Caco-2 (cell line): ENCODE results near the gene ABCA1. TPM values are rescaled to one million over a fixed set of nuclear protein-coding genes. Genes with fewer than 3 reads are reported as not detected.

ENCODE experiments used
- BruUV-seq: library from RNA; stranded (reverse); fragments of 400-500 nt; replicated peaks from 2 replicates; lab custom pipeline; 2021; lab: Mats Ljungman, UMichigan
- CTCF ChIA-PET: fragments of 300-600 bp; sonication (Branson Sonifier 250); formaldehyde crosslinking; loops from one replicate; lab custom pipeline; 2022; ENCODE audit warnings: antibody characterized with exemption; lab: Charles Lee
- POLR2A ChIA-PET: fragments of 300-600 bp; sonication (Branson Sonifier 250); formaldehyde crosslinking; loops from one replicate; lab custom pipeline; 2022; ENCODE audit warnings: antibody characterized with exemption; lab: Charles Lee
- DNase-seq, 2 experiments: peaks; one replicate each; pipeline versions ENCODE4 v3.0.0 to v3.0.0-alpha.2; 2020 to 2022
- H3K27me3 ChIP-seq: replicated peaks from 2 replicates; pipeline ENCODE4 v1.6.0; 2011; ENCODE audit warnings: low read length; ENCODE audit not compliant: control insufficient read depth, insufficient read depth
- H3K36me3 ChIP-seq: 2 replicates; pipeline ENCODE4 v1.5.1; 2011; ENCODE audit warnings: low read length; ENCODE audit not compliant: control insufficient read depth, insufficient read depth
- H3K4me1 ChIP-seq: fragments of 250-450 bp; sonication (Bioruptor Pico); 2 replicates; pipeline ENCODE4 v1.5.1; 2020; ENCODE audit warnings: mild to moderate bottlenecking
- H3K4me3 ChIP-seq: 2 replicates; pipeline ENCODE4 v1.5.1; 2011; ENCODE audit warnings: low read depth, mild to moderate bottlenecking, control low read depth, low read length
- H3K9me3 ChIP-seq: fragments of 250-450 bp; sonication (Bioruptor Pico); 2 replicates; pipeline ENCODE4 v1.5.1; 2020; ENCODE audit warnings: mild to moderate bottlenecking, moderate library complexity
- H3K27ac Mint-ChIP-seq: one replicate; pipeline ENCODE4 v1.8.0; 2022; ENCODE audit warnings: mixed read lengths; ENCODE audit not compliant: unreplicated experiment
- H3K27me3 Mint-ChIP-seq: one replicate; pipeline ENCODE4 v1.8.0; 2022; ENCODE audit warnings: mixed read lengths; ENCODE audit not compliant: insufficient read depth, unreplicated experiment
- H3K36me3 Mint-ChIP-seq: one replicate; pipeline ENCODE4 v1.8.0; 2022; ENCODE audit warnings: mild to moderate bottlenecking, mixed read lengths; ENCODE audit not compliant: insufficient read depth, unreplicated experiment
- H3K4me1 Mint-ChIP-seq: one replicate; pipeline ENCODE4 v1.8.0; 2022; ENCODE audit warnings: low read depth, mixed read lengths; ENCODE audit not compliant: unreplicated experiment
- H3K4me3 Mint-ChIP-seq: one replicate; pipeline ENCODE4 v1.8.0; 2022; ENCODE audit warnings: mild to moderate bottlenecking, moderate library complexity, mixed read lengths; ENCODE audit not compliant: unreplicated experiment
- H3K9me3 Mint-ChIP-seq: one replicate; pipeline ENCODE4 v1.8.0; 2022; ENCODE audit warnings: mixed read lengths; ENCODE audit not compliant: unreplicated experiment
- CTCF ChIP-seq, 2 experiments: fragments of 200-600 bp in 1 of 2; IDR thresholded peaks; 1 replicate in 1 of 2; 2 replicates in 1 of 2; pipeline versions ENCODE4 v1.5.1 to v1.8.0; 2011 to 2022; ENCODE audit warnings: antibody characterized with exemption in 1 of 2, control low read depth in 1 of 2, inconsistent platforms in 1 of 2, low read depth in 1 of 2, low read length in 1 of 2, mild to moderate bottlenecking in 1 of 2, moderate library complexity in 1 of 2; ENCODE audit not compliant: insufficient read depth in 1 of 2, severe bottlenecking in 1 of 2, unreplicated experiment in 1 of 2
- intact Hi-C: fragments of 100-400 bp; cut with micrococcal nuclease; formaldehyde crosslinking; loops from one replicate; pipeline ENCODE4 v1.10.0; 2022; ENCODE audit not compliant: unreplicated experiment
- total RNA-seq: library from RNA; stranded (reverse); gene quantifications from 2 replicates; pipeline ENCODE4 v1.2.3, GENCODE V29; 2022

The ABCA1 gene
- total RNA-seq, 1 experiment from 2014 or later: 14.0 TPM

GRCh38 chr9:104974053-104974962 is 46.4 kb upstream of the ABCA1 start:
- H3K4me1 Mint-ChIP-seq: peaks cover 59% of the 10 kb centered on the region
- H3K36me3 Mint-ChIP-seq: no peaks in the 10 kb centered on the region
- Histone ChIP-seq H3K36me3 (no peaks in the 10 kb centered on the region), H3K4me3 (no peak overlapping the region), H3K9me3 (no peaks in the 10 kb centered on the region), H3K27me3 (no peaks in the 10 kb centered on the region), H3K4me1 (peaks cover 45% of the 10 kb centered on the region)
- H3K9me3 Mint-ChIP-seq: peaks cover 7% of the 10 kb centered on the region
- CTCF ChIA-PET: no interaction called here
- no peaks in the 10 kb centered on the region for H3K27me3 Mint-ChIP-seq
- no TSS peak for BruUV-seq
- no peak overlapping the region for H3K27ac Mint-ChIP-seq
- no peak overlapping the region for H3K4me3 Mint-ChIP-seq
- POLR2A ChIA-PET: no interaction called here
- intact Hi-C loops: loop anchor here (5.0 kb wide), 1 partner anchor 88 kb away; no protein-coding TSS in a partner anchor
- no peak for TF ChIP-seq CTCF (IDR thresholded peaks at IDR 0.05; ENCODE audit: insufficient read depth in 1 of 2, low read depth in 1 of 2, low read length in 1 of 2, severe bottlenecking in 1 of 2, unreplicated experiment in 1 of 2)
- no peak for DNase-seq

- Mint-ChIP-seq H3K36me3 (peaks cover 11% of the 10 kb centered on the region), H3K4me1 (peaks cover 56% of the 10 kb centered on the region), H3K27me3 (no peaks in the 10 kb centered on the region), H3K9me3 (peaks cover 7% of the 10 kb centered on the region), H3K4me3 (peak overlapping the region; percentile 2), H3K27ac (peak overlapping the region; percentile 25)
- no peak for DNase-seq
- H3K4me3 ChIP-seq: no peak overlapping the region
- no peak for TF ChIP-seq CTCF (IDR thresholded peaks at IDR 0.05; ENCODE audit: insufficient read depth in 1 of 2, low read depth in 1 of 2, low read length in 1 of 2, severe bottlenecking in 1 of 2, unreplicated experiment in 1 of 2)
- intact Hi-C loops: loop anchor here (5.0 kb wide), 1 partner anchor 90 kb away; no protein-coding TSS in a partner anchor
- CTCF ChIA-PET: no interaction called here
- peaks cover 35% of the 10 kb centered on the region for H3K4me1 ChIP-seq
- POLR2A ChIA-PET: no interaction called here
- no peaks in the 10 kb centered on the region for H3K9me3 ChIP-seq
- no peaks in the 10 kb centered on the region for H3K36me3 ChIP-seq
- BruUV-seq: no TSS peak
- no peaks in the 10 kb centered on the region for H3K27me3 ChIP-seq
These were observed 44.4 kb upstream of the ABCA1 start for GRCh38 chr9:104972242-104972866.

GRCh38 chr9:104971511-104971910 is 43.6 kb upstream of the ABCA1 start:
- DNase-seq: no peak
- Mint-ChIP-seq H3K27me3 (no peaks in the 10 kb centered on the region), H3K4me3 (no peak overlapping the region), H3K27ac (no peak overlapping the region), H3K9me3 (peaks cover 2% of the 10 kb centered on the region), H3K4me1 (peaks cover 48% of the 10 kb centered on the region), H3K36me3 (peaks cover 11% of the 10 kb centered on the region)
- ChIA-PET CTCF (interaction anchor here (1.2 kb wide), 1 partner anchor 108 kb away, joined by 4 read pairs; no protein-coding TSS in a partner anchor), POLR2A (interaction anchor here (1.1 kb wide), 1 partner anchor 93 kb away, joined by 3 read pairs; no protein-coding TSS in a partner anchor)
- no TSS peak for BruUV-seq
- no peaks in the 10 kb centered on the region for H3K27me3 ChIP-seq
- H3K4me3 ChIP-seq: no peak overlapping the region
- peaks cover 29% of the 10 kb centered on the region for H3K4me1 ChIP-seq
- H3K36me3 ChIP-seq: no peaks in the 10 kb centered on the region
- intact Hi-C loops: loop anchor here (5.0 kb wide), 1 partner anchor 91 kb away; no protein-coding TSS in a partner anchor
- H3K9me3 ChIP-seq: no peaks in the 10 kb centered on the region
- no peak for TF ChIP-seq CTCF (IDR thresholded peaks at IDR 0.05; ENCODE audit: insufficient read depth in 1 of 2, low read depth in 1 of 2, low read length in 1 of 2, severe bottlenecking in 1 of 2, unreplicated experiment in 1 of 2)
